HG02610 (cell line): ENCODE results near the gene ATP1B3.
"Not testable (repeated sequence)": the region's sequence is repeated elsewhere in the genome, so short reads cannot be mapped to it uniquely, and the experiment has no call there.

Source experiments
- ATAC-seq: cut with Tn5 transposase; IDR thresholded peaks from one replicate; pipeline ENCODE4 v1.9.1; 2021; ENCODE audit warnings: mild to moderate bottlenecking, moderate library complexity; ENCODE audit not compliant: unreplicated experiment

The ATP1B3 gene

GRCh38 chr3:141941093-141941492 lies 64.7 kb downstream of the ATP1B3 start:
- no peak for ATAC-seq

- ATAC-seq, result no peak
These were observed 65.6 kb downstream of the ATP1B3 start for GRCh38 chr3:141942006-141942405.

GRCh38 chr3:141945726-141946485 lies 69.5 kb downstream of the ATP1B3 start:
- no peak for ATAC-seq

GRCh38 chr3:141949399-141949798 lies 73.0 kb downstream of the ATP1B3 start:
- no peak for ATAC-seq

- ATAC-seq, result no peak
These were observed 73.5 kb downstream of the ATP1B3 start for GRCh38 chr3:141949972-141950371.

GRCh38 chr3:141950572-141951493 lies 74.4 kb downstream of the ATP1B3 start:
- no peak for ATAC-seq

- ATAC-seq, result no peak
These were observed 76.2 kb downstream of the ATP1B3 start for GRCh38 chr3:141952611-141953010.

- ATAC-seq, result no peak
These were observed 78.7 kb downstream of the ATP1B3 start for GRCh38 chr3:141955175-141955574.

- ATAC-seq, result no peak
These were observed 83.4 kb downstream of the ATP1B3 start for GRCh38 chr3:141959589-141960554.

GRCh38 chr3:141960731-141961130 lies 84.3 kb downstream of the ATP1B3 start:
- no peak for ATAC-seq

GRCh38 chr3:141963301-141963700 lies 86.9 kb downstream of the ATP1B3 start:
- ATAC-seq, result no peak

GRCh38 chr3:141965471-141965870 lies 89.0 kb downstream of the ATP1B3 start:
- no peak for ATAC-seq

- no peak for ATAC-seq
These were observed 93.3 kb downstream of the ATP1B3 start for GRCh38 chr3:141969711-141970110.

GRCh38 chr3:141971571-141971970 lies 95.1 kb downstream of the ATP1B3 start:
- ATAC-seq, result no peak

- ATAC-seq, result no peak
These were observed 96.0 kb downstream of the ATP1B3 start for GRCh38 chr3:141972399-141972798.

GRCh38 chr3:141974777-141975176 lies 98.3 kb downstream of the ATP1B3 start:
- ATAC-seq, result not testable (repeated sequence)
